GM12801 (cell line): ENCODE results near the gene PIANP.

Experiments used
- CTCF ChIP-seq: IDR thresholded peaks from one replicate; pipeline ENCODE4 v1.5.1; 2011; ENCODE audit warnings: control low read depth; ENCODE audit not compliant: insufficient read length; ENCODE audit errors: extremely low read depth

PIANP gene

DNA sequence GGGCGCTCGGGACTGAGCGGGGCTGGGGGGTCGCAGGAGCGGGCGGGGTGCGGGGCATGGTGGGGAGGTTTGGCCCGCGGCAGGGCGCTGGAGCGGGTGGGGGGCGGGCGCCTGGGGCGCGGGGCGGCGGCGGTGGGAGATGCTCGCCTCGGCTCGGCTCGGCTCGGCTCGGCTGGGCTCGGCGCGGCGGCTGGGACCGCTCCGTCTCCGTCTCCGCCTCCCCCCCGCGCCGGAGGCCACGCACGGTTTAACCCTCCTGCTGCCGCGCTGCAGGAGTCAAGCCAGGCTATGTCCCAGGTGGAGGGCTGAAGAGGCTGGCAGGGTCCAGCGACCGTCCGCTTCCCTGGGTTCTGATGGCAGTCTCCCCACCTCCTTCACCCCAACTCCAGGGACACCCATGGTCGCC, at the start of gene PIANP:
Gene PIANP, minus strand, starts transcription at position 170 of the 406 bp plus-strand sequence. CDS start 2,754 bp downstream, outside the sequence.
- no peak for TF ChIP-seq CTCF

DNA sequence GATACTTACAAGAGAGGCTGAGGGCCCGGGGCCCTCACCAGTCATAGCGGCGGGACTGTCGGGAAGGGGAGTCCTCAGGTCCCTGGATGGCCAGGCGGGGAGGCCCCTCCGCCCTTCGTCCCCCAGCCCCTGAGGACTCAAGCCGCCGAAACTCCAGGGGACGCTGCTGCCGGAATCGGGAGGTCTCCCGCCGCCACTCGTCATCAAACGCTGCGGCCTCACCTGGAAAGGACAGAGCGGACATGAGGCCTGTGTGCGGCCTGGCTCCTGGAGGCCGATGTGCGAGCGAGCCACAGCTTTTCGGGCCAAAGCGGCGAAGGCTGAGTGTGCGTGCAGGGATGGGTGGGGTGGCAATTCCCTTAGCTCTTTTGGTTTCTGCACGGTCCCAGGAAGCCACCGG, 48.1 kb upstream of the PIANP start:
- no peak for TF ChIP-seq CTCF

DNA sequence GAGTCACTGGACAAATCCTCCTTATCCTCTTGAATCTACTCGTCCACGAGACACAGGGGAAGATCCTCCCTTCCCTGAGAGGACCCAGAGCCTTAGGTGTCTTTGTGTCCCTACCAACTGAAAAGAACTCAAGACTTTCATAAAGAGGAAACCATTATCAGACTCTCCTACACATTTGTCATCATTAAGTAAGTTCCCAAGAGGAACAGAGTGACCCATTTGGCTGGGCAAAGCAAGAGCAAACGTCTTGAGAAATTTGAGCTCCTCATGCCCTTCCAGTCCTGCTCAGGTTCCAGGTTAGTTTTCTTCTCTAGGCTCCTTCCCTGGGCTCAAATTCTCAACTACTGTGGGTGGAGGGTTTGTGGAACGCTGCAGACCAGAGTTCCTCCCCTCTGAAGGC, 46.6 kb upstream of the PIANP start:
- TF ChIP-seq CTCF = no peak

- TF ChIP-seq CTCF = no peak
Measured at GRCh38 chr12:6745741-6746525, 45.3 kb upstream of the PIANP start.

DNA sequence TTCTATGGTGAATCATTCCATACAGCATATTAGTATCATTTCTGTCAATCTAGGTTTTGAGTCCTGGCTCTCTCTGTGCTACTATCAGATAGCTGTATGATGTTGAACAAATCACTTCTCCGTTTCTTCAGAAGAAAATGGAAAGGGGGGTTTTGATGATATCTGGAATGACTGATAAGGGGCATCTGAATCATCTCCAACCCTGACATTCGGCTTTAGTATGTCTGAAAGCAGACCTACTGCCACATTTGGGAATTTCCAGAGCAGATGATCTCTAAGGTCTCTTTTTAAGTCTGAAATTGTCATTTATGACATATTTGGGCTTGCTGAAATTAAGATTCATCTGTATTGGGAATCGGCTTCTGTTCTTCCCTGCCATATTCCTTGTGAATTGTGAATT, 42.2 kb upstream of the PIANP start:
- TF ChIP-seq CTCF = no peak

- TF ChIP-seq CTCF = no peak
Measured at GRCh38 chr12:6736754-6737153, 36.1 kb upstream of the PIANP start.

GRCh38 chr12:6735448-6736191, 35.0 kb upstream of the PIANP start:
- TF ChIP-seq CTCF = no peak
